ENCODE results near the gene CD59. TPM values are rescaled to one million over a fixed set of nuclear protein-coding genes. Genes with fewer than 3 reads are reported as not detected.
A peak's percentile ranks its signal among the peaks of the same experiment; 100 is the strongest.

The CD59 gene
- total RNA-seq, 4 donors from 2014 or later, result 309 to 520 (median 422) TPM

- WGBS, result 79% methylated on average over 3 of the region's 3 CpGs
- Histone ChIP-seq H3K4me1 (peaks cover 72% of the 10 kb centered on the region), H3K27me3 (no peaks in the 10 kb centered on the region), H3K27ac (no peak overlapping the region), H3K9me3 (no peaks in the 10 kb centered on the region), H3K36me3 (no peaks in the 10 kb centered on the region), H3K4me3 (no peak overlapping the region)
- TF ChIP-seq POLR2A (IDR thresholded peaks at IDR 0.05) (no peak), POLR2AphosphoS5 (IDR thresholded peaks at IDR 0.05) (no peak), CTCF (IDR thresholded peaks at IDR 0.05) (no peak), EP300 (IDR thresholded peaks at IDR 0.05) (no peak)
- no peak for DNase-seq (ENCODE audit: low spot score in 2 of 2)
Observed at GRCh38 chr11:33697997-33698396, 38.2 kb downstream of the CD59 start.

GRCh38 chr11:33696931-33697638, 39.1 kb downstream of the CD59 start:
- no peaks in the 10 kb centered on the region for H3K36me3 ChIP-seq
- no peaks in the 10 kb centered on the region for H3K27me3 ChIP-seq
- TF ChIP-seq EP300 (IDR thresholded peaks at IDR 0.05), result no peak
- TF ChIP-seq POLR2A (IDR thresholded peaks at IDR 0.05), result no peak
- no peak overlapping the region for H3K4me3 ChIP-seq
- no peaks in the 10 kb centered on the region for H3K9me3 ChIP-seq
- peaks cover 72% of the 10 kb centered on the region for H3K4me1 ChIP-seq
- H3K27ac ChIP-seq, result peak overlapping the region; percentile 36
- WGBS, result 66% methylated on average over 6 of the region's 6 CpGs
- DNase-seq (ENCODE audit: low spot score in 2 of 2), result no peak

- TF ChIP-seq POLR2A (IDR thresholded peaks at IDR 0.05), result no peak
- no peak for TF ChIP-seq EP300 (IDR thresholded peaks at IDR 0.05)
- TF ChIP-seq POLR2AphosphoS5 (IDR thresholded peaks at IDR 0.05), result no peak
- TF ChIP-seq CTCF (IDR thresholded peaks at IDR 0.05), result no peak
- no peak for DNase-seq (ENCODE audit: low spot score in 2 of 2)
- WGBS, result 63% methylated on average over 5 of the region's 5 CpGs
- Histone ChIP-seq H3K36me3 (no peaks in the 10 kb centered on the region), H3K4me1 (peaks cover 72% of the 10 kb centered on the region), H3K27me3 (no peaks in the 10 kb centered on the region), H3K27ac (peak overlapping the region; percentile 30), H3K4me3 (no peak overlapping the region), H3K9me3 (no peaks in the 10 kb centered on the region)
Observed at GRCh38 chr11:33696411-33696810, 39.8 kb downstream of the CD59 start.

GRCh38 chr11:33695051-33695566, 41.1 kb downstream of the CD59 start:
- H3K27me3 ChIP-seq, result no peaks in the 10 kb centered on the region
- no peaks in the 10 kb centered on the region for H3K9me3 ChIP-seq
- H3K27ac ChIP-seq, result peak overlapping the region; percentile 69
- 64% methylated on average over 4 of the region's 4 CpGs for WGBS
- H3K36me3 ChIP-seq, result no peaks in the 10 kb centered on the region
- peaks cover 75% of the 10 kb centered on the region for H3K4me1 ChIP-seq
- no peak for DNase-seq (ENCODE audit: low spot score in 2 of 2)
- no peak overlapping the region for H3K4me3 ChIP-seq
- TF ChIP-seq POLR2AphosphoS5 (IDR thresholded peaks at IDR 0.05), result no peak
- no peak for TF ChIP-seq CTCF (IDR thresholded peaks at IDR 0.05)
- TF ChIP-seq EP300 (IDR thresholded peaks at IDR 0.05), result no peak
- no peak for TF ChIP-seq POLR2A (IDR thresholded peaks at IDR 0.05)

GRCh38 chr11:33694346-33695050, 41.7 kb downstream of the CD59 start:
- Histone ChIP-seq H3K4me3 (no peak overlapping the region), H3K36me3 (no peaks in the 10 kb centered on the region), H3K27ac (peak overlapping the region; percentile 69), H3K4me1 (peaks cover 75% of the 10 kb centered on the region), H3K9me3 (no peaks in the 10 kb centered on the region), H3K27me3 (no peaks in the 10 kb centered on the region)
- no peak for DNase-seq (ENCODE audit: low spot score in 2 of 2)
- WGBS, result 68% methylated on average over 2 of the region's 4 CpGs
- no peak for TF ChIP-seq EP300 (IDR thresholded peaks at IDR 0.05)
- TF ChIP-seq CTCF (IDR thresholded peaks at IDR 0.05), result no peak
- no peak for TF ChIP-seq POLR2A (IDR thresholded peaks at IDR 0.05)
- TF ChIP-seq POLR2AphosphoS5 (IDR thresholded peaks at IDR 0.05), result no peak

All from suprapubic skin (tissue), 4 donors.